ENCODE data around the gene SH3BP4. TPM values are rescaled to one million over a fixed set of nuclear protein-coding genes. Genes with fewer than 3 reads are reported as not detected.
A peak's percentile ranks its signal among the peaks of the same experiment; 100 is the strongest.

The SH3BP4 gene
- total and polyA plus RNA-seq, 2 of the 13 experiments (the other 11 are each of a cell fraction or from before 2014, with no cell fraction given) = 34.6 to 99.1 TPM

GRCh38 chr2:235000426-235001236 is 48.8 kb downstream of the SH3BP4 start (continued):
- TF ChIP-seq ZC3H13 (CRISPR knock-in tag; IDR thresholded peaks at IDR 0.05) = no peak
- TF ChIP-seq ZNF333 (CRISPR knock-in tag; IDR thresholded peaks at IDR 0.05; ENCODE audit: borderline replicate concordance) = no peak
- 0 out of 2 replicates have a peak, but pooled peaks have one; percentile 29 for TF ChIP-seq ARID2 (CRISPR knock-in tag; IDR thresholded peaks at IDR 0.05; ENCODE audit: borderline replicate concordance)
- no peak for TF ChIP-seq ATF6 (CRISPR knock-in tag; conservative IDR thresholded peaks at IDR 0.05)
- TF ChIP-seq ZNF772 (CRISPR knock-in tag; IDR thresholded peaks at IDR 0.05) = no peak
- TF ChIP-seq ZNF572 (CRISPR knock-in tag; IDR thresholded peaks at IDR 0.05) = no peak; the same call in 1 of the 2 replicates
- no peak for TF ChIP-seq HOXA9 (CRISPR knock-in tag; IDR thresholded peaks at IDR 0.05; ENCODE audit: borderline replicate concordance)
- no peak for TF ChIP-seq ZNF549 (CRISPR knock-in tag; IDR thresholded peaks at IDR 0.05)
- no peak for TF ChIP-seq REL (CRISPR knock-in tag; conservative IDR thresholded peaks at IDR 0.05)
- TF ChIP-seq SNAPC4 (CRISPR knock-in tag; IDR thresholded peaks at IDR 0.05) = no peak
- no peak for TF ChIP-seq CREB1 (IDR thresholded peaks at IDR 0.05)
- no peak; the same call in 1 of the 2 replicates for TF ChIP-seq CREB1 (CRISPR knock-in tag; IDR thresholded peaks at IDR 0.05)
- no peak for TF ChIP-seq HNF1A (IDR thresholded peaks at IDR 0.05; ENCODE audit: low read depth)
- TF ChIP-seq HNF1A (CRISPR knock-in tag; IDR thresholded peaks at IDR 0.05; ENCODE audit: borderline replicate concordance) = peak; percentile 73; the same call in 1 of the 2 replicates

All from HepG2 (cell line).